Panc1 (cell line): ENCODE results near the gene CPA2. TPM values are rescaled to one million over a fixed set of nuclear protein-coding genes. Genes with fewer than 3 reads are reported as not detected.

ENCODE experiments used
- ATAC-seq: fragments of 200-7000 bp; cut with Tn5 transposase; 2 replicates; pipeline ENCODE4 v1.9.1; 2020; ENCODE audit warnings: mild to moderate bottlenecking, moderate library complexity
- BruUV-seq: library from RNA; stranded (reverse); fragments of 400-500 nt; replicated peaks from 2 replicates; lab custom pipeline; 2021; lab: Mats Ljungman, UMichigan
- CTCF ChIA-PET: fragments of 300-600 bp; sonication (Branson Sonifier 250); formaldehyde crosslinking; loops from one replicate; lab custom pipeline; 2022; ENCODE audit warnings: antibody characterized with exemption; lab: Charles Lee
- POLR2A ChIA-PET: fragments of 300-600 bp; sonication (Branson Sonifier 250); formaldehyde crosslinking; loops from one replicate; lab custom pipeline; 2022; ENCODE audit warnings: antibody characterized with exemption; lab: Charles Lee
- DNase-seq: peaks from one replicate; pipeline ENCODE4 v3.0.0-alpha.2; 2010; ENCODE audit warnings: low read depth, low spot score
- H3K27ac ChIP-seq: 2 replicates; pipeline ENCODE4 v1.5.1; 2011; ENCODE audit warnings: mild to moderate bottlenecking, low read length, inconsistent platforms
- H3K27me3 ChIP-seq: fragments of 200-500 bp; sonication (Bioruptor generic); 2 replicates; pipeline ENCODE4 v1.6.0; 2014; ENCODE audit warnings: low read length, inconsistent platforms; ENCODE audit not compliant: control insufficient read depth, insufficient read depth
- H3K36me3 ChIP-seq: fragments of 200-500 bp; sonication (Bioruptor generic); 2 replicates; pipeline ENCODE4 v1.5.1; 2014; ENCODE audit warnings: inconsistent platforms, mild to moderate bottlenecking, low read length, moderate library complexity; ENCODE audit not compliant: control insufficient read depth, insufficient read depth
- H3K4me1 ChIP-seq: 2 replicates; pipeline ENCODE4 v1.5.1; 2011; ENCODE audit warnings: inconsistent platforms, mild to moderate bottlenecking, low read length, moderate library complexity; ENCODE audit not compliant: control insufficient read depth, insufficient read depth
- H3K4me3 ChIP-seq, 2 experiments: 2 replicates each; pipeline ENCODE4 v1.5.1; 2011 to 2012; ENCODE audit warnings: low read depth in 2 of 2, low read length in 2 of 2, mild to moderate bottlenecking in 2 of 2, inconsistent platforms in 1 of 2, moderate library complexity in 1 of 2
- H3K9me3 ChIP-seq: fragments of 200-500 bp; sonication (Bioruptor generic); 2 replicates; pipeline ENCODE4 v1.5.1; 2014; ENCODE audit warnings: low read depth, mild to moderate bottlenecking, inconsistent platforms, low read length, moderate library complexity; ENCODE audit not compliant: control insufficient read depth, insufficient read depth
- POLR2AphosphoS5 ChIP-seq: IDR thresholded peaks from 2 replicates; pipeline ENCODE4 v1.6.1; 2012; ENCODE audit warnings: mild to moderate bottlenecking, low read depth, low read length, moderate library complexity
- SIN3A ChIP-seq: IDR thresholded peaks from 2 replicates; pipeline ENCODE4 v1.6.1; 2012; ENCODE audit warnings: low read depth, mild to moderate bottlenecking, low read length, moderate library complexity, borderline replicate concordance; ENCODE audit not compliant: insufficient read depth
- TCF7L2 ChIP-seq: IDR thresholded peaks from 2 replicates; pipeline ENCODE4 v1.6.1; 2011; ENCODE audit warnings: mild to moderate bottlenecking, low read depth, low read length, inconsistent platforms
- in situ Hi-C: cut with HindIII; loops from 2 replicates; pipeline ENCODE4 v1.10.0; 2016; ENCODE audit warnings: low sequenced_read_pairs, low pct_unique_long_range_greater_than_20kb
- intact Hi-C: fragments of 100-400 bp; cut with micrococcal nuclease; formaldehyde crosslinking; loops from one replicate; pipeline ENCODE4 v1.10.0; 2022; ENCODE audit not compliant: unreplicated experiment
- total RNA-seq: library from RNA; stranded (reverse); gene quantifications from one replicate; pipeline ENCODE4 v1.2.1, GENCODE V29; 2021; ENCODE audit not compliant: unreplicated experiment
- TF ChIP-seq, protein P1 (sequence below), 2 experiments: IDR thresholded peaks; 2 replicates each; pipeline ENCODE4 v1.6.1; 2011 to 2012; ENCODE audit warnings: low read depth in 2 of 2, control low read depth in 1 of 2, low read length in 1 of 2, mild to moderate bottlenecking in 1 of 2, moderate library complexity in 1 of 2; ENCODE audit not compliant: insufficient read depth in 1 of 2
- TF ChIP-seq, protein P2 (sequence below): fragments of 450-650 bp; IDR thresholded peaks from 2 replicates; pipeline ENCODE4 v1.5.1; 2017; ENCODE audit warnings: mild to moderate bottlenecking

Gene CPA2
- total RNA-seq, 1 experiment from 2014 or later, result 0.87 TPM

- CTCF ChIA-PET, result no interaction called here
- Histone ChIP-seq H3K27ac (no peak overlapping the region), H3K4me3 (no peak overlapping the region), H3K9me3 (peaks cover 4% of the 10 kb centered on the region; the same call in 1 of the 2 replicates), H3K4me1 (no peaks in the 10 kb centered on the region), H3K36me3 (no peaks in the 10 kb centered on the region), H3K27me3 (no peaks in the 10 kb centered on the region)
- in situ Hi-C loops, result no loop called here
- intact Hi-C loops, result no loop called here
- no peak for ATAC-seq
- BruUV-seq, result no TSS peak
- POLR2A ChIA-PET, result no interaction called here
- TF ChIP-seq POLR2AphosphoS5 (no peak), SIN3A (no peak), TCF7L2 (no peak)
- TF ChIP-seq, protein P1, sequence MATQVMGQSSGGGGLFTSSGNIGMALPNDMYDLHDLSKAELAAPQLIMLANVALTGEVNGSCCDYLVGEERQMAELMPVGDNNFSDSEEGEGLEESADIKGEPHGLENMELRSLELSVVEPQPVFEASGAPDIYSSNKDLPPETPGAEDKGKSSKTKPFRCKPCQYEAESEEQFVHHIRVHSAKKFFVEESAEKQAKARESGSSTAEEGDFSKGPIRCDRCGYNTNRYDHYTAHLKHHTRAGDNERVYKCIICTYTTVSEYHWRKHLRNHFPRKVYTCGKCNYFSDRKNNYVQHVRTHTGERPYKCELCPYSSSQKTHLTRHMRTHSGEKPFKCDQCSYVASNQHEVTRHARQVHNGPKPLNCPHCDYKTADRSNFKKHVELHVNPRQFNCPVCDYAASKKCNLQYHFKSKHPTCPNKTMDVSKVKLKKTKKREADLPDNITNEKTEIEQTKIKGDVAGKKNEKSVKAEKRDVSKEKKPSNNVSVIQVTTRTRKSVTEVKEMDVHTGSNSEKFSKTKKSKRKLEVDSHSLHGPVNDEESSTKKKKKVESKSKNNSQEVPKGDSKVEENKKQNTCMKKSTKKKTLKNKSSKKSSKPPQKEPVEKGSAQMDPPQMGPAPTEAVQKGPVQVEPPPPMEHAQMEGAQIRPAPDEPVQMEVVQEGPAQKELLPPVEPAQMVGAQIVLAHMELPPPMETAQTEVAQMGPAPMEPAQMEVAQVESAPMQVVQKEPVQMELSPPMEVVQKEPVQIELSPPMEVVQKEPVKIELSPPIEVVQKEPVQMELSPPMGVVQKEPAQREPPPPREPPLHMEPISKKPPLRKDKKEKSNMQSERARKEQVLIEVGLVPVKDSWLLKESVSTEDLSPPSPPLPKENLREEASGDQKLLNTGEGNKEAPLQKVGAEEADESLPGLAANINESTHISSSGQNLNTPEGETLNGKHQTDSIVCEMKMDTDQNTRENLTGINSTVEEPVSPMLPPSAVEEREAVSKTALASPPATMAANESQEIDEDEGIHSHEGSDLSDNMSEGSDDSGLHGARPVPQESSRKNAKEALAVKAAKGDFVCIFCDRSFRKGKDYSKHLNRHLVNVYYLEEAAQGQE (IDR thresholded peaks at IDR 0.05; ENCODE audit: insufficient read depth in 1 of 2, low read depth in 2 of 2, low read length in 1 of 2), result no peak
- TF ChIP-seq, protein P2, sequence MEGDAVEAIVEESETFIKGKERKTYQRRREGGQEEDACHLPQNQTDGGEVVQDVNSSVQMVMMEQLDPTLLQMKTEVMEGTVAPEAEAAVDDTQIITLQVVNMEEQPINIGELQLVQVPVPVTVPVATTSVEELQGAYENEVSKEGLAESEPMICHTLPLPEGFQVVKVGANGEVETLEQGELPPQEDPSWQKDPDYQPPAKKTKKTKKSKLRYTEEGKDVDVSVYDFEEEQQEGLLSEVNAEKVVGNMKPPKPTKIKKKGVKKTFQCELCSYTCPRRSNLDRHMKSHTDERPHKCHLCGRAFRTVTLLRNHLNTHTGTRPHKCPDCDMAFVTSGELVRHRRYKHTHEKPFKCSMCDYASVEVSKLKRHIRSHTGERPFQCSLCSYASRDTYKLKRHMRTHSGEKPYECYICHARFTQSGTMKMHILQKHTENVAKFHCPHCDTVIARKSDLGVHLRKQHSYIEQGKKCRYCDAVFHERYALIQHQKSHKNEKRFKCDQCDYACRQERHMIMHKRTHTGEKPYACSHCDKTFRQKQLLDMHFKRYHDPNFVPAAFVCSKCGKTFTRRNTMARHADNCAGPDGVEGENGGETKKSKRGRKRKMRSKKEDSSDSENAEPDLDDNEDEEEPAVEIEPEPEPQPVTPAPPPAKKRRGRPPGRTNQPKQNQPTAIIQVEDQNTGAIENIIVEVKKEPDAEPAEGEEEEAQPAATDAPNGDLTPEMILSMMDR, result no peak
- no peak for DNase-seq
These were observed 71.6 kb downstream of the CPA2 start for GRCh38 chr7:130338233-130338632.

Other genes starting within 250 kb of the CPA2 start
- gene ZC3HC1, start 215.5 kb upstream of the CPA2 start, total RNA-seq, result 32.3 TPM
- 26.7 TPM for gene KLHDC10, start 196.3 kb upstream of the CPA2 start, total RNA-seq
- 32.3 TPM for gene TMEM209, start 61.5 kb upstream of the CPA2 start, total RNA-seq
- not detected for gene SSMEM1, start 59.0 kb upstream of the CPA2 start, total RNA-seq
- gene CPA4, start 26.3 kb downstream of the CPA2 start, total RNA-seq, result 3.1 TPM
- not detected for gene CPA5, start 78.0 kb downstream of the CPA2 start, total RNA-seq
- gene CPA1, start 113.6 kb downstream of the CPA2 start, total RNA-seq, result 7.6 TPM
- 13.2 TPM for gene CEP41, start 174.2 kb downstream of the CPA2 start, total RNA-seq
- gene MEST, start 225.2 kb downstream of the CPA2 start, total RNA-seq, result 44.4 TPM